Measurements from ENCODE around the gene IL5. TPM values are rescaled to one million over a fixed set of nuclear protein-coding genes. Genes with fewer than 3 reads are reported as not detected.

IL5 gene
- total and polyA plus RNA-seq, 9 donors: not detected

DNA sequence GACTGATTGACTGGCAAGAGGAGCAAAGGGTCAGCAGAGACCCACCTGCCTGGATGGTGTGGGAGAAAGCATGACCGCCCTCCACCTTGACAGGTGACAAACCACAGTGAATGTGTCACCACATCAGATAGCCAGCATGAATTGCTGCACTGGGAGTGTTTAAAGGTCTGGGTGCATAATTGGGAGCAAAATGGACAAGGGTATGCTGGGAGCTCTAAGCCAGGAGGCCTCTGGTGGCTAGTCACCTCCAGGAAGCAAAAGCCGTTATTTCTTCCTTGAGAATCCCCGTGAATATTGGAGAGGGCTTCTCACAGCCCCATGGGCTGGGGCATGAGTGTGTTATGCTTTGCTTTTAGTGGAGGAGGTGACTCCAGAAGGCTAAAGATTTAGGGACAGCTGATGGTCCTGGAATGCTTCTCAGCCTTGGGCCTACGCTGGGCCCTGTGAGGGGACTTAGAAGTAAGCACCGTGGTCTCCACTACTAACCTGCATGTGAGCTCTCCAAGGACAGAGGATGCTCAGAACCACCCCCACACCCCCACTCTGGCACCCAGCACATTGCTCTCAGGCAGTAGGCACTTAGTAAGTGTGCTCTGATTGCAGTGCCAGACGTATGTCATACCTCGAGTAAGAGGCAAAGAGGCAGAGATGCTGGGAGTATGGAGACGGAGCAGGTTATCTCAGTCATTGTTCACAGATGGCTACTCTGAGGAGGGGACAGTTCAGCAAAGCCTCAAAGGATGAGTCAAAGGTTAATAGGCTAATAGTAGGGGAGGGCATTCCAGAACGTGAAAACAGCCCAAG lies 43.7 kb downstream of the IL5 start:
- Histone ChIP-seq H3K4me1 (ENCODE audit: insufficient read depth) (peaks cover 13% of the 10 kb centered on the region), H3K36me3 (no peaks in the 10 kb centered on the region), H3K4me3 (no peak overlapping the region), H3K27ac (no peak overlapping the region), H3K27me3 (no peaks in the 10 kb centered on the region), H3K9me3 (no peaks in the 10 kb centered on the region)
- intact Hi-C loops (cut with DNase I): loop anchor here (2.0 to 10.0 kb wide), 5 partner anchors 82 to 865 kb away; partner anchors contain the start of gene RAPGEF6 (in 1 of the 4)
- DNase-seq: peak in 2 of 5 donors; percentile 13 to 24
- TF ChIP-seq, protein P1, sequence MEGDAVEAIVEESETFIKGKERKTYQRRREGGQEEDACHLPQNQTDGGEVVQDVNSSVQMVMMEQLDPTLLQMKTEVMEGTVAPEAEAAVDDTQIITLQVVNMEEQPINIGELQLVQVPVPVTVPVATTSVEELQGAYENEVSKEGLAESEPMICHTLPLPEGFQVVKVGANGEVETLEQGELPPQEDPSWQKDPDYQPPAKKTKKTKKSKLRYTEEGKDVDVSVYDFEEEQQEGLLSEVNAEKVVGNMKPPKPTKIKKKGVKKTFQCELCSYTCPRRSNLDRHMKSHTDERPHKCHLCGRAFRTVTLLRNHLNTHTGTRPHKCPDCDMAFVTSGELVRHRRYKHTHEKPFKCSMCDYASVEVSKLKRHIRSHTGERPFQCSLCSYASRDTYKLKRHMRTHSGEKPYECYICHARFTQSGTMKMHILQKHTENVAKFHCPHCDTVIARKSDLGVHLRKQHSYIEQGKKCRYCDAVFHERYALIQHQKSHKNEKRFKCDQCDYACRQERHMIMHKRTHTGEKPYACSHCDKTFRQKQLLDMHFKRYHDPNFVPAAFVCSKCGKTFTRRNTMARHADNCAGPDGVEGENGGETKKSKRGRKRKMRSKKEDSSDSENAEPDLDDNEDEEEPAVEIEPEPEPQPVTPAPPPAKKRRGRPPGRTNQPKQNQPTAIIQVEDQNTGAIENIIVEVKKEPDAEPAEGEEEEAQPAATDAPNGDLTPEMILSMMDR (IDR thresholded peaks at IDR 0.05): no peak
- TF ChIP-seq EP300 (IDR thresholded peaks at IDR 0.05) (no peak), POLR2A (IDR thresholded peaks at IDR 0.05) (no peak)
- WGBS, 3 donors: 62 to 67% (median 66%) methylated on average over 9 of the region's 9 CpGs

DNA sequence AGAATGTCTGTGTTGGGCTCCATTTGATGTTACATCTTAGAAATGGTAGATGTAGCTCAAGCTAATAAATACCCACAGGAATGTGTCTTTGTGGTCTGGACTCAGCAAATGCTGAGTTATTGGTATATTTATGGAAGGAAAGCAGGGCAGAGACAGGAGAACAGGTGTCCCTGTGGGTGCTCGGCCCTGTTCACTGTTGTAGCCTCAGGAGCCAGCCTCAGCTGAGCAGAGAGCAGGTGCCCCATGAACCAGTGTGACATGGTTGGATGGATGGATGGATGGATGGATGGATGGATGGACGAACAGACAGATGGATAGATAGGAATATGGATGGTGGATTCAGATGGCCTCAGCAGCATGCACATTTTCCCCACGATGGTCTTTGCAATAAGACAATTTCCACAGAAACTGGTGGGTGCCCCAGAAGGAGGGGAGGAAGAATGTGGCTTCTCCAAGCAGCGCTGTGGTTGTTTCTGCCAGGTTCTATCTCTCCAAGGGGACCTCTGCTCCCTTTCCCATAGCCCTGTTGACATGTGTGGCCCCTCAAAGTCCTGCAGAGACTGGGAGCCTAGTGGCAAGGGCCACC lies 44.5 kb downstream of the IL5 start:
- H3K9me3 ChIP-seq: no peaks in the 10 kb centered on the region
- 86 to 88% (median 87%) methylated on average over 4 of the region's 4 CpGs for WGBS, 3 donors
- intact Hi-C loops (cut with DNase I): loop anchor here (5.0 to 10.0 kb wide), 4 partner anchors 81 to 864 kb away; partner anchors contain the start of gene RAPGEF6 (in 1 of the 4)
- no peak overlapping the region for H3K4me3 ChIP-seq
- peaks cover 13% of the 10 kb centered on the region for H3K4me1 ChIP-seq (ENCODE audit: insufficient read depth)
- TF ChIP-seq, protein P1 (IDR thresholded peaks at IDR 0.05): no peak
- no peak for TF ChIP-seq POLR2A (IDR thresholded peaks at IDR 0.05)
- no peak for TF ChIP-seq EP300 (IDR thresholded peaks at IDR 0.05)
- no peaks in the 10 kb centered on the region for H3K27me3 ChIP-seq
- peak in 2 of 5 donors; percentile 15 to 19 for DNase-seq
- no peaks in the 10 kb centered on the region for H3K36me3 ChIP-seq
- peak overlapping the region in 1 of 2 donors; percentile 88 for H3K27ac ChIP-seq

DNA sequence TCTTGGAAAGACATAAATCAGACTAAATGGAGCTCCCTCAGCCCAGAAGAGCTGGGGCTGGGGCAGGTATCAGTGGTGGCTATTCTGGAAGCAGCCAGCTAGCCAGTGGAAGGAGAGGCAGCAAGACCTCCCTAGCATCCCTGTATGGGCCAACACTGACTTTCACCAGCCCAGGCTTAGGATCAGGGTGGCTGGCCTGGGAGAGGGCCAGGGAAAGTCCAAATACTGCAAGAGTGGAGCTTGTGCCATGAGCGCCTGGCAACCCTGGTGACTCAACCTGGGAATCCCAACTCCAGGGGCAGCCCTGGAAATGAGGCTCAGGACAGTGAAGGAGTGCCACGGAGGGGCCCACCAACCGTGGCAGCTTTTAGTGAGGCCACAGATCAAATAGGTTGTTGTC lies 45.2 kb downstream of the IL5 start:
- WGBS, 3 donors: 85 to 95% (median 93%) methylated on average over 3 of the region's 3 CpGs
- Histone ChIP-seq H3K4me3 (no peak overlapping the region), H3K9me3 (no peaks in the 10 kb centered on the region), H3K36me3 (no peaks in the 10 kb centered on the region), H3K4me1 (ENCODE audit: insufficient read depth) (peaks cover 13% of the 10 kb centered on the region), H3K27ac (peak overlapping the region; percentile 74 to 88), H3K27me3 (no peaks in the 10 kb centered on the region)
- intact Hi-C loops (cut with DNase I): loop anchor here (5.0 to 10.0 kb wide), 4 partner anchors 81 to 863 kb away; partner anchors contain the start of gene RAPGEF6 (in 1 of the 4)
- peak in 2 of 5 donors; percentile 42 to 53 for DNase-seq
- TF ChIP-seq POLR2A (IDR thresholded peaks at IDR 0.05) (no peak), EP300 (IDR thresholded peaks at IDR 0.05) (no peak)
- TF ChIP-seq, protein P1 (IDR thresholded peaks at IDR 0.05): no peak

DNA sequence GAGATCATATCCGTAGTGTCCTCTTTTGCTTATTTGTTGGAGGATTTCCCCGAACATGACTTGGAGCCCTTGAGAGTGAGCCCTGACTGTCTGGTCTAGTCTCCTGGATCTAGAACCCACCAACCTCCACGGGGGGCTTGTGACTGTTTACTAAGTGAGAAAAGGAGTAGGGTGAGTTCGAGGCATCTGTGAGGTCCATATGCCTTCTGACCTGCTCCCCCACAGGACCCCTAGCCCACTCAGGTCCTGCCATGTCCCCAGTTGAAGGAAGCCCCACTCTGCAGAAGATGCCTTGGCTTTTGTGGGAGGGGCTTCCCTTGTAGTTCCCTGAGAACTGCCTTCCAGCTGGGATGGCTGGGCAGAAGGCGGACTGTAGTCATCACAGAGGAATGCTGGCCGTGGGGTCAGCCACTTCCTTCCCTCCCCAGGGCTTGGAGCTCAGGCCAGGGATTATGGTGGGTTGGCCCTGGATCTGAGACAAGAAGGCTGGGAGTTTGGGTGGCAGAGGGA lies 45.8 kb downstream of the IL5 start:
- intact Hi-C loops (cut with DNase I): loop anchor here (2.0 to 10.0 kb wide), 5 partner anchors 77 to 863 kb away; partner anchors contain the start of gene RAPGEF6 (in 1 of the 4)
- no peak overlapping the region for H3K4me3 ChIP-seq
- H3K4me1 ChIP-seq (ENCODE audit: insufficient read depth): peaks cover 11% of the 10 kb centered on the region

More for the DNA sequence above, 45.8 kb downstream of the IL5 start:
- peak; percentile 69 to 79 (median 76) for DNase-seq
- 28 to 52% (median 33%) methylated on average over 6 of the region's 6 CpGs for whole genome bisulfite sequencing, 3 donors
- no peaks in the 10 kb centered on the region for H3K27me3 ChIP-seq
- TF ChIP-seq, protein P1 (IDR thresholded peaks at IDR 0.05): no peak
- TF ChIP-seq EP300 (IDR thresholded peaks at IDR 0.05): no peak
- no peak for TF ChIP-seq POLR2A (IDR thresholded peaks at IDR 0.05)
- H3K9me3 ChIP-seq: no peaks in the 10 kb centered on the region
- peak overlapping the region; percentile 74 to 88 for H3K27ac ChIP-seq
- no peaks in the 10 kb centered on the region for H3K36me3 ChIP-seq
